NCI-H187 treated with DMSO at 0.1 percent for 48 hours (cell line): ENCODE measurements around the gene COL4A6.

ENCODE experiments used
- DNase-seq: peaks from one replicate; lab custom pipeline; 2025; lab: John Stamatoyannopoulos, UW

The COL4A6 gene

DNA sequence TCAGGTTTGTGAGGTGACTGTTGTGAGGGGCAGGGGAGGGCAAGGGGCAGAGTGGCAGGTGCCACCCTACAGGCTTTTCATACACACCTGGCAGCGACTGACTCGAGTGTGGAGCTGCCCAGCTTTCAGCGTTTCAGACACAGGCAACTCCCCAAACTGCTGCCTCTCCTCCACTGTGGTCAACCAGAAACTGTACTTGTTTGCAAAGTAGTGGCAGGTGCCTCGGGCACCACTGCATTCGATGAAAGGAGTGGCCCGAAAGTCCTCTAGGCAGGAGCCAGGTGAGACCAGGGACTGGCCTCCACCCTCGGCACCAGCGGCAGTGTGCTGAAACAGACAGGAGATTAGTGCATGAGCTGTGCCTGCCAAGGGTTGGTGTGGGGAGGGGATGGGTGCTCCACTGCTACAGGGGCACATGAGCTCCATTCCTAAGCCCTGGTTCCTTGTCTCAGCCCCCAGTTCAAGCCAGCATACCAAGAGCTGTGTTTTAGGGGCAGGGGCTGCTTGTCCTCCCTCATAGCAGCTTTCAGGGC, 281.2 kb downstream of the COL4A6 start:
- DNase-seq = no peak

DNA sequence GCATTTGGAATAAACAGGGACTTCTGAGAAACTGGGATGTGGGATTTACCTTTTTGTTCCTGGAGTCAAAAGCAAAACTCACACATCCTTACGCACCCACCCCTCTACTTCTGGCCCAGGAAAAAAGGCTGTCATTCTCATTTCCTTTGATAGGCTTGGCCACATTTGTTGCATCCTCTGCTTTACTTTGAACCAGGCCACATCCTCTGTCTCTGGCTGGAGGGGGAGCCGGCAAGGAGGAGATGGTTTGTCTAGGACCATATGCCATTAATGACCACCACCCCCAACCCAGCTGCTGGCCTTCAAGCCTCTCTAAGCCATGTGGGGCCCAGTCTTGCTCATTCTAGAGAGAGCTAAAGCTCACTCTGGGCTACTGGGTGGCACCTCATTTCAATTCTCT, 282.1 kb downstream of the COL4A6 start:
- DNase-seq = no peak

DNA sequence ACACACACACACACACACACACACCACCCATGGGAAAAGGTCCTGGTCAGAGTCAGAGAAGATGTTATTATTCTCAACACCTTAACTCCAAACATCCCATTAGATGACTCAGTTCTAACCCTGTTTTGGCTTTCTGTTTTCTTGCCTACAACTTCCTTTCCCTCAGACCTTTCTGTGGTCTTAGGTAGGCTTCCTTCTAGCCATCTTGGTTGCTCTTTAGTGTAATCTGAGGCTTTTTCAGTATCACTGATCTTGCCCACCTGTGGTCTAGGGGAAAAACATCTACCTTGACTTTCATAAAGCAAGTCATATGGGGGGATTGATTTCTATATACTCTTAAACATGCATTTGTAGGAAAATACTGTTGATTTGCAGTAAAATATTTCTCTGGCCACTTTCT, 289.7 kb downstream of the COL4A6 start:
- DNase-seq = no peak

DNA sequence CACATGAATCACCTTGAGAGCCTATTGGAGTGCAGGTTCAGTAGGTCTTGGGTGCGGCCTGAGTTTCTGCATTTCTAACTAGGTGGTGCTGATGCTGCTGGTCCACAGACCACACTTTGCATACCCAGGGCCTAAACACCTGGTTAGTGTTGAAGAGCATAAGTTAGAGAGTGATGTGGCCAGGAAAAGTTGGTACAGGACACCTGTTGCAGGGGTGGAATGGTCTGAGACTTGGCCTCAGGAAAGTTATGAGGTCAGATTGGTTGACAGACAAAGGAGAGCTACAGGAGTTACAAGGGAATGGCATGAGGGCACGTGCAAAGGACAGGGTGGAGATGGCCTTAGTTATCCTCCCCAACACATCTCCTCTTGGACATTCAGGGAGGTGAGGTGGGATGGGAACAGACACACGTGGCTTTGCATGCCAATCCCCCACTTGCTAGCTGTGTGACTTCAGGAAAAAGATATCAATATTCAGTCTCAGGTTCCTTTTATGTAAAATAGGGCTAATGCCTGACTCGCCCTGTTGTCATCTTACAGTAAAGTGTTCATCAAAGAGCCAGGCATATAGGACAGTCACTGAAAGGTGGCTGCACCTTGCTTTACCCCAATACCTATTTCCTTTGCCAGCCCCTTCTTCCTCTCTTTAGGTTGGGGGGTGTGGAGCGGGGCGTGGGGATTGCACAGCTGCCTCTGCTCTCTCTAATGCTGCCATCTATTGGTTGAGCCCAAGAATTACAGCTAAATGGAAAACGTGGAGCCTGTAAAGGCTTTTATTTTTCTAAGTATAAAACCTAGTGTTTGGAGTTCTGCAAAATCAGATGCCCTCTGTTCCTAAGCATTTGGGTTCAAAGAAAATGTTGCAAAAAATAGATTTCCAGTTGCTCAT, 299.2 kb downstream of the COL4A6 start:
- DNase-seq = no peak

DNA sequence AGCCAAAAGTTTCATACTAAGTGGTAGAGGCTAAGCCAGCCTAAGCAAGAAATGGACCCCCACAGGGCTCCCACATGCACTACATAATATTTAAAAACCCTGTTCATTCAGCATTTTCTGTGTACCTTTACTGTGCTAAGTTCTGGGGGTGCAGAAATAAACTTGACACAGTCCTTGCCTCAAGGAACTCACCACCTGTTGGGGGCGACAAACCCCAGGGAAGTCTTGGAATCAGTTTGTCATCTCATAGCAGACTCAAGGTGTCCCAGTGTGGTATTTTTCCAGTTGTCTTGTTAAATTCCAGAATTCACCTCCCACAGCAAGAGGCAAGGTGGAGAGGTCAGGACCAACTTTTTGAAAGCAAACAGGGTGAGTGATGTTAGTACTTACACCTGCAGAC, 303.5 kb downstream of the COL4A6 start:
- no peak for DNase-seq

DNA sequence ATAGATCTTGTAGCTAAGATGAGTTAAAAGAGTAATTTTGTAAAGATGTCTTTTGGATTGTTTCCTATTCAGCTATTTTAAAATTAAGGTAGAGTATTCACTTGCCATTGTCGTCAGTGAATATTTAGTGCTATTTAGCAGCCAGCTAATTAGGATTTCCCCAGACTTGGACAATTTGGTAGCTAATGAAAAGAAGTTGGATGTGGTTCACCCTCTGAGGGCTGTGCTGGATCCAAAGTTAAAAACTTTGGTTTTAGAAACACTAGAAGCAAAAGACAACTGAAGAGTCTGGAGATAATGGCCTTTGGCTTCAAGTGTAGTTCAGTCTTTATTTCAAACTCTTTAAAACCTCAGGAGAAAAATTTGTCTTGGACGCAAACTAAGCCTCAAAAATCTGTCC, 305.3 kb downstream of the COL4A6 start:
- DNase-seq = no peak

DNA sequence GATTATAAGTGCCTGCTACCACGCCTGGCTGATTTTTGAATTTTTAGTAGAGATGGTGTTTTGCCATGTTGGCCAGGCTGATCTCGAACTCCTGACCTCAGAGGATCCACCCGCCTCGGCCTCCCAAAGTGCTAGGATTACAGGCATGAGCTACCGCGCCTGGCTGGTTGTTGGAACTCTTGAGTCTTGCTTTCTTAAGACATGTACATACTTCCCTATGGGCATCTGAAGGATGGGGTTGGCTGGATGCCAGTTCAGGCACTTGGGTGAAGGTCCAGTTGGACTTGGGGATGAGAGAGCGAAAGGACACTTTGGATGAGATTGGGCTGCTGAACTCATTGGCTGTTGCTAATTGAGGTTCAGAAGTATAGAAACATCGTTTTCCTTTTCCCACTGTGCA, 306.2 kb downstream of the COL4A6 start:
- DNase-seq = no peak

DNA sequence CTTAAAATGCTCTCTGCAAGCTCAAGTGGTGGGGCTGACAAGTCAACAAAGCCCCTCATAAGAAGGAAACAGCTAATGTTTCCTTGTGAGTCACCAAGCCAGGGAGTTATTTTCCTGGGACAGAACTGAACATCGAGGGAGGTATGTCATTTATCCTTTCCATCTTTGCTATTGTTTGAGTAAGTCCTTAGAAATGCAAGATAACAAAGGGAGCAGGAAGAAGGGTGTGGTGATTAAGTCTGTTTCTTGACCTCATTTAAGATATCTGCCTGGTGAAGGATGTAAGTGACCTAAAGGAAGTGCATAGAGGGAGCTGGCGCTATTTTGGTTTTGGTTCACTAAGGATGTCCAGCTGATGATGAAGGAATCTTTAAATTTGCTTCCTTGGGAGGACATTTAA, 306.8 kb downstream of the COL4A6 start:
- no peak for DNase-seq

DNA sequence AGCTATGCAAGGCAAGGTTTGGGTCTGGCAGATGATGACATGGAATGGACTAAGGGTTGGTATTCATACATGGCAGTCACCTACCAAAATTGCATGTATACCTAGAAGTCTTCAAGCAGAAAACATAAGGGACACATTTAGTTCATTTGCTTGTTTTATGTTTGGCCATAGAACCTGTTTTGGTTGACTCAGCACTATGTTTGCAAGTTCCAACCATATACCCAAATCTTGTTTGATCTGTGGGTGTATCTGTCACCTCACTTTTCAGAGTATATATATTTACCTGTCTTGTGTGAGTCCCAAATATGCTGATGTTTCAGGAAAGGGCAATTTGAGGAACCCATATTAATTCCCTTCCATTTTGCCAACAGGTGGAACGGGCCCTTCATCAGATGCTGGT, 307.3 kb downstream of the COL4A6 start:
- no peak for DNase-seq

DNA sequence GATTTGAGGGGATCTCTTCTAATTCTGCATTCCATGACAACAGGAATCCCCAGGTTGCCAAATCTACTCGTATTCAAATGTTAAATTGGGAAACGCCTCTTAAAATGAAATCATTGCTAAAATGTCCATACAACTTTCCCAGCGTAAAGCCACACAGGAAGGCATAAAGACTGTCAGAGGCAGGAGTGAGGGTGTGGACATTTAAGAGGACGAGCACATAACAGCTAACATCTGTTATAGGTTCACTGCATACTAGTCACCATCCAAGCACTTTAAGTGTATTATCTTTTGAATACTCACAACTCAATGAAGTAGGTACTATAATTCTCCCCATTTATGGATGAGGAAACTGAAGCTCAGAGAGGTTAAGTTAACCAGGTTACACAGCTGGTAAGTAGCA, 311.1 kb downstream of the COL4A6 start:
- no peak for DNase-seq

DNA sequence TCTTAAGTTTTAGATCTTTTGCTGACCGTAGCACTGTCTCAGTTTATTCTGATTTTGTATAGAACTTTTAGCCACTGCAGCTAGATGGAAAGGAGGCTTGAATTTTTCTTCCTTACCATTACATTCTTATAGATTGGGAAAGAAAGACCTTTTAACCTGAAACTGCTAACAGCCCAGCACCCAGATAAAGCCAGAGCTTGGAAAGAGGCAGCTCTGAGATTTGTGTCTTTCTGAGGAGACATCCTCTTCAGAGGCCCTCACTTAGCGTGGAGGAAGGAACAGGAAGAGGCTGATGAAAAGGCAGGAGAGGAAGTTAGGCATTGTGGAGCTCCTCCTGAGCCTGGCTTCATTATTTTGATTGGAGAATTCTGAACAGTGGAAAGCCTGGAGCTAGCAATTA, 311.6 kb downstream of the COL4A6 start:
- DNase-seq = no peak

DNA sequence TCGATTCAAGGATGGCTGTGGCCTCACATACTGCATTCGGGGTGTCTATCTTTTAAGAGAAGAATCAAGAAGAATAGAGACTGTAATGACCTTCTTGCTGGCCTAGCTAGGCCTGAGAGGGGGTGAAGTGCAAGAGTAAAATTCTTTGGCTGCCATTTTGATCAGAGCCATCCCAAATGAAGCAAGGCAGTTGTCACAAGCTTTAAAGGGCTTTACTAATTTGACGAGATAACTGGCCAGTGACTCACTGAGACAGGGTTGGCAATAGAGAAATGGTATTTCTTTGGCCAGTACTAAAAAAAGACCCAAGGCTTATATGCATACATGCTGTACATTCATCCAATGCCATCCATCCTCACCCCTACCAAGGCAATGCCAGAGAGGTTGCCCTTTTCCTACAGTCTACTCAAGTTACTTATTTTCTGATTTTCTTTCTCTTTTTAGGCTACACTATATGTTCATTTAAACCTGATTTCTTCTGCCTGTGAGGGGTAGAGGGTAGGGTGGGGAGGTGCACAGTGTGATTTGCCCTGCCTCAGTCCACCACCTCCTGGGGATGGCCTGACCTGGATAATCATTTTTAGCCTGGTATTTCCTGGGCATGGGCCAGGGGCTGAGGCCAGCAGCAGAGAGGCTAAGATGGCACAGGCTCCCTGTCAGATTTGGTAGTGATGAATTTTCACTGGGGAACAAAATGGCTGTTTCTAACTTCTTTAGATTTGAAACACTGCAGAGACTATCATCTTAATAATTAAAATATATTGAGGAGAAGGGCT, 314.4 kb downstream of the COL4A6 start:
- no peak for DNase-seq

DNA sequence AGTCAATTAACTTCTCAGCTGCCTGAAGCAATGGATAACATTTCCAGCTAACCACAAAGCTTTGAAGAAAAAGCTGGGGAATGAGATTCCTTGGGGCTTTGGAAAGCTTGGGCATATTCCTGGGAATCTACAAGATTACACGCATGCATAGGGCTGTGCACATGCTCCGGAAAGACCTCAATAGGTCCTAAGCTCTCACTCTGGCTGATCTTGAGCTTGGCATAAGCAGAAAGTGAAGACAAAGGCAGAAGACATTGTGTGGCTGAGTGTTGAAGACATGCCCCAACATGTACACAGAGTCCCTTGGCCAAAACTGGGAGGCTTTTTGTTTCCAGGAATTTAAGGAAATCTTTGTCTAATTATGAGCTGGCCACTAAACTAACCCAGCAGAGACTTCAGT, 315.5 kb downstream of the COL4A6 start:
- no peak for DNase-seq

DNA sequence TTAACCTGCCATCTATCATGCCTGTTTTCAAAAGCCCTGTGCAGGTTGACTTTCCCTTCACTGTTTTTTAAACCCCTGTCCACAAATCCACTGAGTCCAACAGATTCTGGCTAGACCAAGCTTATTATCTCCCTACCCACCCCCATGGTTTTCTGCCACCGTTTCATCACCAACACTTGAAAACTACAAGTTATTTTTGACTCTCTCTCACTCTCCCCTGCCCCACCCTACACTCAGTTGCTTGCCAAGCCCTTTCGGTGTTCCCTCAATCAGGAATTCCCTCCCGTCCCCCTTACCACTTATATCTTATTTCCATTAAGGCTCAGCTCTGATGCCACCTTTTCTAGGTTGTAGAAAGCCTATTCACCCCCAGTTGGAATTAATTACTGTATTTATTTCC, 316.9 kb downstream of the COL4A6 start:
- DNase-seq = no peak

DNA sequence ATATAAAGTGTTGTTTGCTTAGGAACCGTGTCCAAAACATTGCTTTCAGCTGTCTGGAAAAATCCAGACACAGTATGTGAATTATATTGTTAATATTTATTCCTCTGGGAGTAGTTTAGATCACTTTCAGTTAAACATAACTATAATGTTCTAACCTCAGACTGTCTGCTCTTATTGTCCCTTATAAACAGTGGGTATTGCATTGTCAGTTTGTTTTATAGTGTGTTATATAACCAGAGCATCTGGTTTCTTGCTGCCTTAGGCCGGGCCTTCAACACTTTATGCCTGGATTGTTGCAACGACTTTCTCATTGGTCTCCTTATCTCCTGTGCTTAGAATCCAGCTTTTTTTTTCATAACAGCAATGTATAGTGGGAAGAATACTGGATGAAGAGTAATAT, 320.2 kb downstream of the COL4A6 start:
- DNase-seq = no peak

DNA sequence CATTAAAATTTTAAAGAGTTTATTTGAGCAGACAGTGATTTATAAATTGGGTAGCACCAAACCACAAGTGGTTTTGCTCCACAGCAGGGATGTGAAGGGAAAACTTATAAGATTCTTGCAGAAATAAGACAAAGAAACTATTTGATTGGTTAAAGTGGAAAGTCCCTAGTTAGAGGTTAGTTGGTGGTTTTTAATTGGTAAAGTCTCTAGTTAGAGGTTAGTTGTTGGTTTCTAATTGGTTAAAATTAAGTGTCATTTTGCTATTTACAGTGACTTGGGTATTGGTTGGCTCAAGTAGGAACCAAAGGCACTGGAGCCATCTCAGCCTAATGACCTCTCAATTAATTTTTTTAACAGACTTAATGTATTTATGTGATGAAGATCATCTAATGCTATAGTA, 323.7 kb downstream of the COL4A6 start:
- no peak for DNase-seq
